ENCODE measurements around the gene CDC37L1.

DNA sequence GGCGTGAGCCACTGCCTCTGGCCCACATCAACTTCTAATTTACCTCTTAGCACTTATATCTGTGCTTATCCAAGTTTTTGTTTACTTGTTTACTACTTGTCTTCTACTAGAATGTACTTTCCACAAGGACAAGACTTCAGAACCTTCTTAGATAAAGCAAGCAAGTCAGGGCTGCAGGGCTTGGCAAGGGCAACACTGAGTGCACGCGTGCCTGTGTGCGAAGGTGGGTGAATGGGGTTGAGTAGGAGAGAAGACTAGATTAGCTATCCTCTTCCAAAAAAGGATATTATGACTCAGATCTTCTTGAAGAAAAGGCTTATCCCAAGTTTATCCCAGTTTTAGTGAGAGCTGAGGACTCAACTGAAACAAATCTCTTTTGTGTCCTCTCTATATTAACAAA lies 42.4 kb downstream of the CDC37L1 start:
- TF ChIP-seq, protein P1, sequence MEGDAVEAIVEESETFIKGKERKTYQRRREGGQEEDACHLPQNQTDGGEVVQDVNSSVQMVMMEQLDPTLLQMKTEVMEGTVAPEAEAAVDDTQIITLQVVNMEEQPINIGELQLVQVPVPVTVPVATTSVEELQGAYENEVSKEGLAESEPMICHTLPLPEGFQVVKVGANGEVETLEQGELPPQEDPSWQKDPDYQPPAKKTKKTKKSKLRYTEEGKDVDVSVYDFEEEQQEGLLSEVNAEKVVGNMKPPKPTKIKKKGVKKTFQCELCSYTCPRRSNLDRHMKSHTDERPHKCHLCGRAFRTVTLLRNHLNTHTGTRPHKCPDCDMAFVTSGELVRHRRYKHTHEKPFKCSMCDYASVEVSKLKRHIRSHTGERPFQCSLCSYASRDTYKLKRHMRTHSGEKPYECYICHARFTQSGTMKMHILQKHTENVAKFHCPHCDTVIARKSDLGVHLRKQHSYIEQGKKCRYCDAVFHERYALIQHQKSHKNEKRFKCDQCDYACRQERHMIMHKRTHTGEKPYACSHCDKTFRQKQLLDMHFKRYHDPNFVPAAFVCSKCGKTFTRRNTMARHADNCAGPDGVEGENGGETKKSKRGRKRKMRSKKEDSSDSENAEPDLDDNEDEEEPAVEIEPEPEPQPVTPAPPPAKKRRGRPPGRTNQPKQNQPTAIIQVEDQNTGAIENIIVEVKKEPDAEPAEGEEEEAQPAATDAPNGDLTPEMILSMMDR (conservative IDR thresholded peaks at IDR 0.05; ENCODE audit: low read depth in 2 of 2) = no peak
- TF ChIP-seq EZH2 (IDR thresholded peaks at IDR 0.05; ENCODE audit: low read depth, unreplicated experiment) (no peak), POLR2AphosphoS5 (IDR thresholded peaks at IDR 0.05; ENCODE audit: low read depth) (no peak)
